Endothelial cell of umbilical vein (primary cell): ENCODE results near the gene TOB1. TPM values are rescaled to one million over a fixed set of nuclear protein-coding genes. Genes with fewer than 3 reads are reported as not detected.

Experiments
- BruUV-seq: library from RNA; stranded (reverse); fragments of 400-500 nt; replicated peaks from 2 replicates; lab custom pipeline; 2021; lab: Mats Ljungman, UMichigan
- CTCF ChIA-PET: fragments of 300-600, 350-600 bp; sonication (Branson Sonifier 250); formaldehyde crosslinking; loops from one replicate; lab custom pipeline; 2021; ENCODE audit warnings: antibody characterized with exemption, inconsistent platforms; lab: Charles Lee
- POLR2A ChIA-PET: fragments of 300-600, 350-600 bp; sonication (Branson Sonifier 250); formaldehyde crosslinking; loops from one replicate; lab custom pipeline; 2021; ENCODE audit warnings: antibody characterized with exemption, inconsistent platforms; lab: Charles Lee
- DNase-seq: peaks from one replicate; pipeline ENCODE4 v3.0.0-alpha.2; 2011; ENCODE audit warnings: low read depth, low spot score
- FAIRE-seq: peaks from 2 replicates; lab custom pipeline; 2011; peaks lifted over from hg19 to GRCh38; lab: Jason Lieb, UNC
- H2AFZ ChIP-seq: 2 replicates; pipeline ENCODE4 v1.6.0; 2012; ENCODE audit warnings: low read depth, low read length, control low read depth, inconsistent platforms
- H3K27ac ChIP-seq: 2 replicates; pipeline ENCODE4 v1.5.1; 2011; ENCODE audit warnings: low read depth, mild to moderate bottlenecking, control low read depth, low read length, moderate library complexity; ENCODE audit not compliant: insufficient read depth
- H3K27me3 ChIP-seq, 2 experiments: 2 replicates each; pipeline versions ENCODE4 v1.6.0 to v1.6.1; 2011; ENCODE audit warnings: low read length in 2 of 2, mixed read lengths in 1 of 2; ENCODE audit not compliant: control insufficient read depth in 2 of 2, insufficient read depth in 2 of 2
- H3K36me3 ChIP-seq, 2 experiments: 2 replicates in 1 of 2; 3 replicates in 1 of 2; pipeline ENCODE4 v1.5.1; 2011; ENCODE audit warnings: low read length in 2 of 2, mild to moderate bottlenecking in 1 of 2, moderate library complexity in 1 of 2; ENCODE audit not compliant: control insufficient read depth in 2 of 2, insufficient read depth in 2 of 2; ENCODE audit errors: extremely low read depth in 1 of 2
- H3K4me1 ChIP-seq: 3 replicates; pipeline ENCODE4 v1.5.1; 2011; ENCODE audit warnings: mild to moderate bottlenecking, low read length; ENCODE audit not compliant: control insufficient read depth, insufficient read depth; ENCODE audit errors: extremely low read depth
- H3K4me2 ChIP-seq: 2 replicates; pipeline ENCODE4 v1.6.1; 2011; ENCODE audit warnings: low read length, control low read depth, mixed read lengths; ENCODE audit not compliant: insufficient read depth
- H3K4me3 ChIP-seq, 3 experiments: fragments of 200-600 bp in 1 of 3; sonication (generic), shearing (Covaris generic) in 1 of 3; replicated peaks in 1 of 3; 2 replicates each; pipeline ENCODE4 v1.5.1; 2011 to 2016; ENCODE audit warnings: control low read depth in 3 of 3, low read length in 3 of 3, mild to moderate bottlenecking in 2 of 3, inconsistent platforms in 1 of 3, low read depth in 1 of 3, moderate library complexity in 1 of 3; ENCODE audit not compliant: insufficient read depth in 1 of 3
- H3K79me2 ChIP-seq: 2 replicates; pipeline ENCODE4 v1.6.0; 2012; ENCODE audit warnings: low read length, inconsistent platforms; ENCODE audit not compliant: control insufficient read depth, insufficient read depth
- H3K9ac ChIP-seq: replicated peaks from 2 replicates; pipeline ENCODE3; 2011; ENCODE audit warnings: low read length, control low read depth; ENCODE audit not compliant: insufficient read depth; ENCODE audit errors: extremely low read depth
- H3K9me1 ChIP-seq: replicated peaks from 3 replicates; pipeline ENCODE4 v1.6.0; 2011; ENCODE audit warnings: mild to moderate bottlenecking, low read length; ENCODE audit not compliant: control insufficient read depth, insufficient read depth; ENCODE audit errors: extremely low read depth
- H3K9me3 ChIP-seq: replicated peaks from 2 replicates; pipeline ENCODE4 v1.5.1; 2012; ENCODE audit warnings: low read length, inconsistent platforms; ENCODE audit not compliant: control insufficient read depth, insufficient read depth
- H4K20me1 ChIP-seq: replicated peaks from 2 replicates; pipeline ENCODE3; 2011; ENCODE audit warnings: mild to moderate bottlenecking, low read length; ENCODE audit not compliant: control insufficient read depth, insufficient read depth; ENCODE audit errors: extremely low read depth
- FOS ChIP-seq: IDR thresholded peaks from 2 replicates; pipeline ENCODE4 v1.6.1; 2011; ENCODE audit warnings: mild to moderate bottlenecking, low read length, moderate library complexity, borderline replicate concordance; ENCODE audit not compliant: insufficient read depth
- GATA2 ChIP-seq: IDR thresholded peaks from 2 replicates; pipeline ENCODE4 v1.7.0; 2011; ENCODE audit warnings: low read depth, mild to moderate bottlenecking, moderate library complexity, mixed read lengths, low read length; ENCODE audit not compliant: insufficient read length, insufficient read depth
- JUN ChIP-seq: IDR thresholded peaks from 2 replicates; pipeline ENCODE4 v1.6.1; 2011; ENCODE audit warnings: borderline replicate concordance, low read depth; ENCODE audit not compliant: insufficient read length, insufficient read depth
- MYC ChIP-seq: IDR thresholded peaks from one replicate; pipeline ENCODE4 v1.6.1; 2011; ENCODE audit warnings: mild to moderate bottlenecking, low read depth, low read length
- POLR2A ChIP-seq: IDR thresholded peaks from 2 replicates; pipeline ENCODE4 v1.6.1; 2012; ENCODE audit warnings: low read depth, mild to moderate bottlenecking, control low read depth, low read length
- dilution Hi-C: fragments of 300-500 bp; cut with MboI; formaldehyde crosslinking; loops from one replicate; pipeline ENCODE4 v1.15.0; 2019; ENCODE audit warnings: low sequenced_read_pairs; ENCODE audit not compliant: extremely low pct_ligation_motif_present
- intact Hi-C: fragments of 100-400 bp; cut with micrococcal nuclease; formaldehyde crosslinking; loops from one replicate; pipeline ENCODE4 v1.10.0; 2022
- polyA plus RNA-seq, 4 experiments: library from polyadenylated mRNA; depleted of rRNA in 3 of 4; stranded (reverse) in 3 of 4; unstranded in 1 of 4; fragments of >200 nt; gene quantifications; 2 replicates each; pipeline versions ENCODE4 v1.2.1 to v1.2.3, GENCODE V29; 2011 to 2012; ENCODE audit warnings: missing spikeins in 1 of 4
- total RNA-seq: library from RNA; stranded (reverse); gene quantifications from 2 replicates; pipeline ENCODE4 v1.2.3, GENCODE V29; 2021
- TF ChIP-seq, protein P1 (sequence below), 2 donors: IDR thresholded peaks; 1 replicate in 1 of 2; 2 replicates in 1 of 2; pipeline ENCODE4 v1.5.1; 2011; ENCODE audit warnings: low read length in 2 of 2, mild to moderate bottlenecking in 2 of 2, moderate library complexity in 2 of 2, control low read depth in 1 of 2, inconsistent platforms in 1 of 2, low read depth in 1 of 2; ENCODE audit not compliant: insufficient read depth in 1 of 2; ENCODE audit errors: extremely low read depth in 1 of 2

The TOB1 gene
- total and polyA plus RNA-seq, 2 donors (not counting 3 experiments of a cell fraction or from before 2014, with no cell fraction given) = 3.3 to 12.9 TPM

GRCh38 chr17:50816771-50817751, 49.1 kb downstream of the TOB1 start:
- H3K36me3 ChIP-seq = no peaks in the 10 kb centered on the region
- no peak overlapping the region for H3K9ac ChIP-seq
- H3K9me3 ChIP-seq = no peaks in the 10 kb centered on the region
- H3K9me1 ChIP-seq = no peaks in the 10 kb centered on the region
- no peaks in the 10 kb centered on the region for H3K79me2 ChIP-seq
- H3K4me3 ChIP-seq = no peak overlapping the region
- peaks cover 0 to 5% of the 10 kb centered on the region in 2 experiments for H3K27me3 ChIP-seq
- no peak overlapping the region for H3K4me2 ChIP-seq
- DNase-seq (no peak), FAIRE-seq (no peak)
- H2AFZ ChIP-seq = no peak overlapping the region
- no peaks in the 10 kb centered on the region for H4K20me1 ChIP-seq
- POLR2A ChIA-PET = no interaction called here
- CTCF ChIA-PET = interaction anchor here (0.7 to 4.3 kb wide), 14 partner anchors 10 to 140 kb away, joined by 3 to 19 read pairs (median 5); no protein-coding TSS in a partner anchor
- no TSS peak for BruUV-seq
- no peaks in the 10 kb centered on the region for H3K4me1 ChIP-seq
- dilution Hi-C loops (no loop called here), intact Hi-C loops (loop anchor here (1.0 kb wide), 2 partner anchors 25 to 133 kb away; no protein-coding TSS in a partner anchor)
- no peak overlapping the region for H3K27ac ChIP-seq
- no peak for TF ChIP-seq POLR2A
- TF ChIP-seq, protein P1, sequence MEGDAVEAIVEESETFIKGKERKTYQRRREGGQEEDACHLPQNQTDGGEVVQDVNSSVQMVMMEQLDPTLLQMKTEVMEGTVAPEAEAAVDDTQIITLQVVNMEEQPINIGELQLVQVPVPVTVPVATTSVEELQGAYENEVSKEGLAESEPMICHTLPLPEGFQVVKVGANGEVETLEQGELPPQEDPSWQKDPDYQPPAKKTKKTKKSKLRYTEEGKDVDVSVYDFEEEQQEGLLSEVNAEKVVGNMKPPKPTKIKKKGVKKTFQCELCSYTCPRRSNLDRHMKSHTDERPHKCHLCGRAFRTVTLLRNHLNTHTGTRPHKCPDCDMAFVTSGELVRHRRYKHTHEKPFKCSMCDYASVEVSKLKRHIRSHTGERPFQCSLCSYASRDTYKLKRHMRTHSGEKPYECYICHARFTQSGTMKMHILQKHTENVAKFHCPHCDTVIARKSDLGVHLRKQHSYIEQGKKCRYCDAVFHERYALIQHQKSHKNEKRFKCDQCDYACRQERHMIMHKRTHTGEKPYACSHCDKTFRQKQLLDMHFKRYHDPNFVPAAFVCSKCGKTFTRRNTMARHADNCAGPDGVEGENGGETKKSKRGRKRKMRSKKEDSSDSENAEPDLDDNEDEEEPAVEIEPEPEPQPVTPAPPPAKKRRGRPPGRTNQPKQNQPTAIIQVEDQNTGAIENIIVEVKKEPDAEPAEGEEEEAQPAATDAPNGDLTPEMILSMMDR (IDR thresholded peaks at IDR 0.05; ENCODE audit: extremely low read depth in 1 of 2, insufficient read depth in 1 of 2, low read depth in 1 of 2, low read length in 2 of 2) = peak; percentile 84 to 93

GRCh38 chr17:50816271-50816670, 49.9 kb downstream of the TOB1 start:
- no TSS peak for BruUV-seq
- no peak for FAIRE-seq
- H3K79me2 ChIP-seq = no peaks in the 10 kb centered on the region
- H3K27me3 ChIP-seq = peaks cover 0 to 7% of the 10 kb centered on the region in 2 experiments
- H3K36me3 ChIP-seq = no peaks in the 10 kb centered on the region
- no peak overlapping the region for H3K4me3 ChIP-seq
- H3K9ac ChIP-seq = no peak overlapping the region
- POLR2A ChIA-PET = no interaction called here
- H3K9me3 ChIP-seq = no peaks in the 10 kb centered on the region
- H3K4me1 ChIP-seq = no peaks in the 10 kb centered on the region
- no peak overlapping the region for H3K27ac ChIP-seq
- no peaks in the 10 kb centered on the region for H3K9me1 ChIP-seq
- TF ChIP-seq, protein P1 (IDR thresholded peaks at IDR 0.05; ENCODE audit: extremely low read depth in 1 of 2, insufficient read depth in 1 of 2, low read depth in 1 of 2, low read length in 2 of 2) = no peak
- TF ChIP-seq GATA2 = no peak
- TF ChIP-seq JUN = no peak
- TF ChIP-seq MYC = no peak
- no peak for TF ChIP-seq FOS
- dilution Hi-C loops = no loop called here
- H3K4me2 ChIP-seq = no peak overlapping the region
- DNase-seq = no peak
- H4K20me1 ChIP-seq = no peaks in the 10 kb centered on the region
- no peak overlapping the region for H2AFZ ChIP-seq
- intact Hi-C loops = no loop called here
- CTCF ChIA-PET = interaction anchor here (0.7 to 4.3 kb wide), 9 partner anchors 8 to 141 kb away, joined by 3 to 19 read pairs (median 5); no protein-coding TSS in a partner anchor
